ENCODE measurements around the gene SMYD1. TPM values are rescaled to one million over a fixed set of nuclear protein-coding genes. Genes with fewer than 3 reads are reported as not detected.

Gene SMYD1
- polyA plus RNA-seq, 3 donors: not detected

DNA sequence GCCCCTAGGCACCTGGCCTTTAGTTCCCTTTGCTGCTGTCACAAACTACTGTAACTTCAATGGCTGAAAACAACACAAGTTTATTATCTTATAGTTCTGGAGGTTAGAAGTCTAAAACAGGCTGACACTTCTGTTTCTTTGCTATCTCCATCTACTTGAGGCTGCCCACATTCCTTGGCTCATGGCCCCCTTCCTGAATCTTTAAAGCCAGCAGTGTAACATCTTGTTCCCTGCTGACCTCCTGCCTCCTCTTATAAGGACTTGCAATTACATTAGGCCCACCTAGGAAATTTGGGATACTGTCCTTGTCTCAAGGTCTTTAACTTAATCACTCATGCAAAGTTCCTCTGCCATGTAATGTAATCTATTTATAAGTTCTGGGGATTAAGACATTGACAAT lies 6.5 kb downstream of the SMYD1 start:
- Histone ChIP-seq H3K9me3 (replicated peaks in 1 of 2; ENCODE audit: control insufficient read depth in 1 of 2, insufficient read depth in 1 of 2, low read length in 2 of 2) (no peaks in the 10 kb centered on the region), H3K36me3 (replicated peaks in 1 of 2; ENCODE audit: control insufficient read depth in 1 of 2, insufficient read depth in 2 of 2, low read length in 2 of 2) (no peaks in the 10 kb centered on the region), H3K79me2 (ENCODE audit: insufficient read depth, low read length) (no peaks in the 10 kb centered on the region), H3K4me1 (ENCODE audit: control insufficient read depth in 1 of 2, insufficient read depth in 2 of 2, low read length in 2 of 2) (peaks cover 10 to 11% of the 10 kb centered on the region in 2 donors), H4K20me1 (ENCODE audit: insufficient read depth, low read length) (no peaks in the 10 kb centered on the region), H3K4me3 (replicated peaks in 1 of 3; ENCODE audit: low read depth in 2 of 3, low read length in 3 of 3) (no peak overlapping the region), H3K27ac (ENCODE audit: low read depth in 1 of 2, low read length in 2 of 2) (peak overlapping the region in 1 of 2 donors; percentile 63), H3K9ac (ENCODE audit: insufficient read depth, low read length, poor library complexity, severe bottlenecking) (no peak overlapping the region), H3K4me2 (replicated peaks; ENCODE audit: extremely low read depth, low read length, poor library complexity, severe bottlenecking) (no peak overlapping the region), H2AFZ (ENCODE audit: insufficient read depth, low read depth, low read length, poor library complexity, severe bottlenecking) (peak overlapping the region; percentile 55), H3K27me3 (ENCODE audit: control insufficient read depth in 2 of 2, insufficient read depth in 2 of 2, low read length in 2 of 2) (no peaks in the 10 kb centered on the region)
- intact Hi-C loops (cut with micrococcal nuclease): no loop called here
- Mint-ChIP-seq H3K4me1 (peaks cover 15% of the 10 kb centered on the region), H3K4me3 (no peak overlapping the region), H3K27me3 (ENCODE audit: low read depth in 3 of 3) (peaks cover 0 to 1% (median 0%) of the 10 kb centered on the region in 3 donors), H3K36me3 (no peaks in the 10 kb centered on the region), H3K27ac (peak overlapping the region in 2 of 7 donors; percentile 48 to 74), H3K9me3 (peaks cover 0 to 2% (median 0%) of the 10 kb centered on the region in 7 donors)
- TF ChIP-seq CTCF (IDR thresholded peaks at IDR 0.05): no peak
- DNase-seq: no peak

- Mint-ChIP-seq H3K9me3 (peaks cover 0 to 2% (median 0%) of the 10 kb centered on the region in 7 donors), H3K4me3 (no peak overlapping the region), H3K36me3 (no peaks in the 10 kb centered on the region), H3K4me1 (peaks cover 15% of the 10 kb centered on the region), H3K27me3 (ENCODE audit: low read depth in 3 of 3) (no peaks in the 10 kb centered on the region), H3K27ac (peak overlapping the region; percentile 48 to 88 (median 77))
- H3K27ac ChIP-seq (ENCODE audit: low read depth in 1 of 2, low read length in 2 of 2): peak overlapping the region in 1 of 2 donors; percentile 63
- H3K4me1 ChIP-seq (ENCODE audit: control insufficient read depth in 1 of 2, insufficient read depth in 2 of 2, low read length in 2 of 2): peaks cover 10 to 11% of the 10 kb centered on the region in 2 donors
- DNase-seq: peak; percentile 41 to 63 (median 54)
- no peaks in the 10 kb centered on the region for H3K36me3 ChIP-seq (replicated peaks in 1 of 2; ENCODE audit: control insufficient read depth in 1 of 2, insufficient read depth in 2 of 2, low read length in 2 of 2)
- H2AFZ ChIP-seq (ENCODE audit: insufficient read depth, low read depth, low read length, poor library complexity, severe bottlenecking): peak overlapping the region; percentile 19
- 58% methylated on average over 3 of the region's 4 CpGs for WGBS (ENCODE audit: insufficient coverage)
- intact Hi-C loops (cut with micrococcal nuclease): no loop called here
- H4K20me1 ChIP-seq (ENCODE audit: insufficient read depth, low read length): no peaks in the 10 kb centered on the region
- no peak overlapping the region for H3K4me2 ChIP-seq (replicated peaks; ENCODE audit: extremely low read depth, low read length, poor library complexity, severe bottlenecking)
- H3K27me3 ChIP-seq (ENCODE audit: control insufficient read depth in 2 of 2, insufficient read depth in 2 of 2, low read length in 2 of 2): no peaks in the 10 kb centered on the region
- H3K9me3 ChIP-seq (replicated peaks in 1 of 2; ENCODE audit: control insufficient read depth in 1 of 2, insufficient read depth in 1 of 2, low read length in 2 of 2): no peaks in the 10 kb centered on the region
- H3K4me3 ChIP-seq (replicated peaks in 1 of 3; ENCODE audit: low read depth in 2 of 3, low read length in 3 of 3): no peak overlapping the region
- H3K9ac ChIP-seq (ENCODE audit: insufficient read depth, low read length, poor library complexity, severe bottlenecking): no peak overlapping the region
- TF ChIP-seq CTCF (IDR thresholded peaks at IDR 0.05): no peak
- H3K79me2 ChIP-seq (ENCODE audit: insufficient read depth, low read length): no peaks in the 10 kb centered on the region
These were observed 7.2 kb downstream of the SMYD1 start for GRCh38 chr2:88074854-88075292.

Data from CD14-positive monocyte (primary cell).